HG03039 (cell line): ENCODE data around the gene YY2.
"Not testable (repeated sequence)": the region's sequence is repeated elsewhere in the genome, so short reads cannot be mapped to it uniquely, and the experiment has no call there.

ENCODE experiments used
- ATAC-seq: cut with Tn5 transposase; IDR thresholded peaks from one replicate; pipeline ENCODE4 v1.9.1; 2021; ENCODE audit warnings: mild to moderate bottlenecking, moderate library complexity; ENCODE audit not compliant: unreplicated experiment

YY2 gene

GRCh38 chrX:21855937-21856415 lies at the start of gene YY2:
Gene YY2, plus strand, starts transcription at chrX:21855987. Its CDS starts 498 bp downstream, at chrX:21856485.
- ATAC-seq = no peak

DNA sequence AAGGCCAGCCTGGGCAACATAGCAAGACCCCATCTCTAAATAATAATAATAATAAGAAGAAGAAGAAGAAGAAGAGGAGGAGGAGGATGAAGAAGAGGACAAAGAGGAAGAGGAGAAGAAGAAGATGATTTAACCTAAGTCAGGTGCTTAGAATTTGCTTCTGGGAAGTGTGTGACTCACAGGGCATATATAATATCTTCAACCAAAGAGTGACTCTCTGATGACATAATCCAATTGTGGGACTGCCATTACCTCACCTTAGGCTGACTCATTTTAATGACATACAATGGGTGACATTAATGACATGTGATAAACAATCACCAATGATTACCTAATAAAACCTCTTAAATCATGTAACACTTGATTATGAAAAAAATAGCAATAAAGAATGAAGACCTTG lies 49.1 kb upstream of the YY2 start:
- no peak for ATAC-seq

DNA sequence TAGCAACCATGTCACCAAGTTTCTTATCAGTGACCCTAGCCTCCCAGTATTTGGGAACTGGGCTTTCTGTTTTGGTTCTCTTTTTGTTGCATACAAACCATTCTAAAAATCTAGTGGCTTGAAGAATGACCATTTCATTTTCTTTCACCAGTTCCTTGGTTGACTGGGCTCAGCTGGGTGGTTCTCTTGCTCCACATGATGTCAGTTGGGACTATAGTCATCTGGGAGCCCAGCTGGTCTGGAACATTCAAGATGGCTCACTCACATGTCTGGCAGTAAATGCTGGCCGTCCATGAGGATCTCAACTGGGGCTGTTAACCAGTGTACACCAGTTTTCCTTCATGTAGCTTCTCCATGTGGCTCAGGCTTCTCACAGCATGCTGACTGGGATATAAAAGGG lies 44.0 kb upstream of the YY2 start:
- ATAC-seq = no peak

DNA sequence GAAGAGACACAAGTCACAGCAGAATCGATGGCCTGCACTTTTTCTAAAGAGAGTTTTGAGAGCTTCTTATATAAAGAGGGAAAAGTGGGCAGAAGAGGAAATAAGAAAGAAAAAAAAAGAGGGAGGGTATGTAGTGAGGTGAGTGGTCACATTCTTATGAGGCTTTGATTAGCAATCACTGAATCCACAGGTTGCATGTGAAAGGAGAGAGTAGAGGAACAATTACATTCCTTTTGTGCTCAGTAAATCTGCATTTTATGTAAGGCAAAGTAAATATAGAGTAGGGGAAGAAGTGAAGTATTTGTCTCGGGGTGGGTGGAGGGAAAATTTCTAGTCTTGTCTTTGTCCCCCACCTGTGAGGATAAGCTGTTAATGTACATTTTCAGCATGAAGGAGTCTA lies 43.2 kb upstream of the YY2 start:
- no peak for ATAC-seq

GRCh38 chrX:21813612-21814368 lies 42.0 kb upstream of the YY2 start:
- no peak for ATAC-seq

DNA sequence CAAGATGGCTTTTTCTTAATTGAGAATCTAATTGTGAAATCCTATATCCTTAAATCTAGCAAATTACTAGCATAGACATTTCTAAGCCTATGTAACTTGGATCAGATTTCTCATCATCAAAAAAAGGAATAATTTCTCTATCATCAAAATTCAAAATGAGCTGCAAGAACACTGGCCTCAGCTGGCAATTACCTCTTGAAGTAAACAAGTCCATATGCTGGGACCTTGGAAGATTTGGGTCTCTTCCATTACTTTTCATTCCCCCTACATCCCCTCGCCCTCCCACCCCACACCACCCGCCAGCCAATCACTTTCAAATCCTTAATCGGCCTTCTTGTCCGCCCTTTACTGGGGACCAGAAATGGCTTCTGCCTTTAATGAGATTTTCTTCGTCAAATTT lies 39.7 kb upstream of the YY2 start:
- no peak for ATAC-seq

GRCh38 chrX:21820170-21820569 lies 35.6 kb upstream of the YY2 start:
- not testable (repeated sequence) for ATAC-seq

GRCh38 chrX:21821875-21822274 lies 33.9 kb upstream of the YY2 start:
- ATAC-seq = no peak

DNA sequence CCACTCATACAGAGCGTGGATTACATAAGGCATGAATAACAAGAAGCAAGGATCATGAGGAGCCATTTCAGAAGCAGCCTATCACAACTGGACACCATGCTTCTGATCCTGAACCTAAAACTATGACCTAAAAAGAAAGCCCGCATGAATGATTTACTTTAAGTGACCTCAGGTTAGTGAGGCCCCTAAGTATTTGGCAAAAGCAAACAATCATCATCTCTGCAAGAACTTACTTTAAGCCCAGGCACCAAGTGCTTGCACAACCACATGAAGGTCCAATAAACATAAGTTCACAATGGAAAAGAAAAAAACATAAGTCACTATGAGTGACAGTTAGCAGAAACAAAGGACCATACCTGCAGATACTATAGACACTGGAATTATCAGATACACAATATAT lies 24.3 kb upstream of the YY2 start:
- no peak for ATAC-seq

DNA sequence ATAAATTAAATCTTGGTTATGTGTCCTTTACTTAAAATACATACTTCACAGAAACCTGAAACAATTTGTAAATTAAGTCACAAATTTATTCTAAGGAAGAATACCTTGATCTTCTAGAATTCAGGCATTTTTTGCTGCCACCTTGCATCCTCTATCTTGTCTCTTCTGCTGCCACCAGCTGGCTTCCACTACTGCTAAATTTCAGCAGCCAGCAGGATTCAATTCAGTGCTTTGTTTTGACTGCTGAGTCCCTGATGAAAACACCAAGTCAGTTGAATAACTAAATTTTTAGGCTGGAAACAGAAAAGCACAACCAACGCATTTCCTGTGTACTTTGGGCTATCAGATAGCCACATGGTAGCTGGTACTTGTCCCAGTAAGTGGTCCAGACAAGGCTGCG lies 18.7 kb upstream of the YY2 start:
- ATAC-seq = no peak

- ATAC-seq = peak; percentile 3
Measured at GRCh38 chrX:21838937-21839333, 16.9 kb upstream of the YY2 start.

- peak; percentile 91 for ATAC-seq
Measured at GRCh38 chrX:21839334-21840192, 16.2 kb upstream of the YY2 start, which contains the start of gene MBTPS2. Gene MBTPS2, plus strand, starts transcription at chrX:21839617. Its CDS starts 118 bp downstream, at chrX:21839735.

DNA sequence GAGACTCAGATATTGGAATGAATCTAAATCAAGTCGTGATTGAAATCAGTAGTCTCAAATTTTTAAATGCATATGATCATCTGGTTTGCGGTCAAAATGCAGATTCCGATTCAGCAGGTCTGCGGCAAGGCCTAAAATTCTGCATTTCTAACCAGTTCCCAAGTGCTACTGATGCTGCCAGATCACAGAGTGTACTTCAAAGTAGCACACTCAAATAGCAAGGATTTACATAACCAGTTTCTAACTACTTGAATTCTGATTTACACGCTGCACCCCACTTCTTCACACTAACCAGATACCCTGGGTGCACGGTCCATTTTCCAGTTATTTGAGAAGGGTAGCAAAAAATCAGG lies 15.6 kb upstream of the YY2 start:
- peak; percentile 8 for ATAC-seq

DNA sequence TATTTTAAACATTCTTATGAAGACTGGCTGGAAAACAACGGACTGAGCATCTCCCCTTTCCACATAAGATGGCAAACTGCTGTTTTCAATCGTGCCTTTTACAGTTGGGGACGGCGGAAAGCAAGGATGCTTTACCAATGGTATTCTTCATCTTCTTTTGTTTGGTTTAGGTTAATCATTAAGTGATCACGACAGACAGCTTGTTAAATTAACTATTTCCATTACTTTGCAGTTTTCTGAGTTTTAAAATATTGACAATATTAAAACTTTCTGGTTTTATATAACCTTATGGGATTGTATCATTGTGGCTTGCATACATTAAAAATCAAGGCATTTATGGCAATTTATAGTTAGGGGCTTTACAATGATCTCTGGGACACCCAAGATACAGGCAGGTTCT lies 12.6 kb upstream of the YY2 start:
- ATAC-seq = no peak

DNA sequence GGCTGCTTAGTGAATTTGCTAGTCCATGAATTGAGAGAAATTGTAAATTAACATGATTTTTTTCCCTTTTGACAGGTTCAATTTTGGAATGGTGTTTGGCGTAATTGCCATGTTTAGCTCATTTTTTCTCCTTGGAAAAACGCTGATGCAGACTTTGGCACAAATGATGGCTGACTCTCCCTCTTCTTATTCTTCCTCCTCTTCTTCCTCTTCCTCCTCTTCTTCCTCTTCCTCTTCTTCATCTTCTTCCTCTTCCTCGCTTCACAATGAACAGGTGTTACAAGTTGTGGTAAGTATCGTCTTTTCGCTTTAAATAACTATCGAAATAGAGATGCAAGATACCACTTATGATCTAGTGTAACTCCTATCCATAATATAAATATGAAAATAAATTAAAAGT lies 10.7 kb upstream of the YY2 start:
- ATAC-seq = no peak

- ATAC-seq = no peak
Measured at GRCh38 chrX:21847342-21847741, 8.4 kb upstream of the YY2 start.

DNA sequence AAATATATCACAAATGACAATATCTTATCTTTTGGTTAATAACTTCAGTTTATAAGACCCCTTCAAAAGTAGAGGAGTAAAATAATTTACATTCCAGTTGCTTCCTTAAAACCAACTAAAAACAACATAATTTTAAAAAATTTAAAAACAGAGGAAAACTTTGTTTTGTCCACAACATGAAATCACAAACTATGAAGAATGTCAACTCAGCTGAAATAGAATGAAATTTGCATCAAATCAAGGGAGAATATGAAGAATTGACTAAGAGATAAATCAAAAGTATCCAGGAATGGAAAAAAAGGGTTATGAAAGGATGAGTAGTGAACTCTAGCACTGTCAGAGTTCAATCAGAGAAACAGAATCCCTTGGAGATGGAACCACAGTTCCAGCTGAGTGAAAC lies 2.2 kb upstream of the YY2 start:
- no peak for ATAC-seq

- ATAC-seq = no peak
Measured at GRCh38 chrX:21856504-21856903, 717 bp downstream of the YY2 start.

DNA sequence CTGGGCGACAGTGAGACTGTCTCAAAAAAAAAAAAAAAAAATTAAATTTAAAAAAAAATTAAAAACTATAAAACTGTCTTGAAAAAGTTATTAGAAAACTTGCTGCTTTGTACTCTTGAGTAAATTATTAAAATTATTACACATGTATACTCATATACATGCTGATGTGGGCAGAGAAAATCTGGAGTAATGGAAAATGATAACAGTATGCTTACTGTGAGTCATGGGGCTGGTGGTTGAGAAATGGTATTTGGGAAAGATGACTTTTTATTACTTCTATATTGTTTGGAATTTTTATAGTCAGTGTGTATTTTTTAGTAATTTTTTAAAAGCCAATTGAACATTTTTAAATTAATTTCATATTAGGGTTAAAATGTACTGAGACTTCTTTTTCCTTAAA lies 7.5 kb downstream of the YY2 start:
- ATAC-seq = no peak

- no peak for ATAC-seq
Measured at GRCh38 chrX:21865436-21865835, 9.6 kb downstream of the YY2 start.

- no peak for ATAC-seq
Measured at GRCh38 chrX:21870494-21870893, 14.7 kb downstream of the YY2 start.
